Measurements from ENCODE around the gene OR52N5.

- TF ChIP-seq CTCF (IDR thresholded peaks at IDR 0.05) (no peak), POLR2A (IDR thresholded peaks at IDR 0.05) (no peak), POLR2AphosphoS5 (IDR thresholded peaks at IDR 0.05) (no peak)
Measured at GRCh38 chr11:5749836-5750235, 33.3 kb downstream of the OR52N5 start.

Data from prostate gland (tissue), 2 donors.